Small intestine (tissue), 7 donors: ENCODE measurements around the gene DGKA. TPM values are rescaled to one million over a fixed set of nuclear protein-coding genes. Genes with fewer than 3 reads are reported as not detected.

Experiments
- DNase-seq, 2 donors: peaks; one replicate each; pipeline versions ENCODE4 v3.0.0 to v3.0.0-alpha.2; 2013
- FAIRE-seq: peaks from 2 replicates; lab custom pipeline; 2012; peaks lifted over from hg19 to GRCh38; lab: Jason Lieb, UNC
- H3K27ac ChIP-seq, 3 donors: one replicate each; pipeline ENCODE4 v1.5.1; 2013; ENCODE audit warnings: low read length in 2 of 3, mild to moderate bottlenecking in 2 of 3, control low read depth in 1 of 3, inconsistent platforms in 1 of 3, low read depth in 1 of 3, moderate library complexity in 1 of 3
- H3K27me3 ChIP-seq, 3 donors: one replicate each; pipeline ENCODE4 v1.6.1; 2013; ENCODE audit warnings: low read length in 3 of 3, inconsistent platforms in 1 of 3; ENCODE audit not compliant: control insufficient read depth in 3 of 3, insufficient read depth in 3 of 3
- H3K36me3 ChIP-seq, 3 donors: one replicate each; pipeline ENCODE4 v1.6.1; 2013; ENCODE audit warnings: low read length in 3 of 3, inconsistent platforms in 1 of 3, low read depth in 1 of 3, mild to moderate bottlenecking in 1 of 3, moderate library complexity in 1 of 3; ENCODE audit not compliant: control insufficient read depth in 3 of 3, insufficient read depth in 2 of 3
- H3K4me1 ChIP-seq, 3 donors: one replicate each; pipeline ENCODE4 v1.6.1; 2013; ENCODE audit warnings: low read length in 2 of 3, inconsistent platforms in 1 of 3, low read depth in 1 of 3, mild to moderate bottlenecking in 1 of 3, moderate library complexity in 1 of 3; ENCODE audit not compliant: control insufficient read depth in 3 of 3, insufficient read depth in 2 of 3
- H3K4me3 ChIP-seq, 3 donors: one replicate each; pipeline ENCODE4 v1.5.1; 2013; ENCODE audit warnings: low read length in 3 of 3, control low read depth in 1 of 3, inconsistent platforms in 1 of 3, low read depth in 1 of 3, mild to moderate bottlenecking in 1 of 3, moderate library complexity in 1 of 3
- H3K9me3 ChIP-seq, 2 donors: one replicate each; pipeline ENCODE4 v1.6.1; 2013; ENCODE audit warnings: low read depth in 1 of 2, low read length in 1 of 2; ENCODE audit not compliant: control insufficient read depth in 2 of 2, insufficient read depth in 1 of 2
- WGBS, 3 donors: extraction: QIAGEN DNeasy Blood & Tissue Kit; methylation state at CpG; one replicate each; pipeline ENCODE4 v1.1.7; 2013; 5-methylcytosine and 5-hydroxymethylcytosine counted together
- polyA plus RNA-seq, 4 donors: library from polyadenylated mRNA; stranded (reverse) in 3 of 4; unstranded in 1 of 4; fragments of 200-250 nt in 3 of 4; fragments of 120-200 nt in 1 of 4; gene quantifications; one replicate each; pipeline versions ENCODE4 v1.2.1 to v1.2.3, GENCODE V29; 2013
- donor health status: healthy with polysubstance abuse.
- donor health status: control.
- donor health status: control.
- donor health status: Bipolar disorder and iron deficiency.
- donor health status: healthy.

The DGKA gene
- polyA plus RNA-seq, 4 donors, result 14.4 to 386 (median 180) TPM

- no peak for FAIRE-seq
- H3K4me1 ChIP-seq, result peaks cover 12 to 50% (median 14%) of the 10 kb centered on the region in 3 donors
- peak overlapping the region in 2 of 3 donors; percentile 58 to 98 for H3K27ac ChIP-seq
Measured at GRCh38 chr12:55933169-55933798, 2.3 kb downstream of the DGKA start.

GRCh38 chr12:55933799-55934742 is 3.1 kb downstream of the DGKA start:
- 79 to 94% (median 88%) methylated on average over 1 of the region's 1 CpG for WGBS, 3 donors
- H3K4me1 ChIP-seq, result peaks cover 12 to 45% (median 14%) of the 10 kb centered on the region in 3 donors
- H3K27me3 ChIP-seq, result peaks cover 0 to 21% (median 0%) of the 10 kb centered on the region in 3 donors
- FAIRE-seq (no peak), DNase-seq (peak; percentile 53 to 88)
- peaks cover 4 to 11% (median 5%) of the 10 kb centered on the region in 3 donors for H3K36me3 ChIP-seq
- peak overlapping the region in 1 of 3 donors; percentile 91 for H3K4me3 ChIP-seq
- H3K9me3 ChIP-seq, result no peaks in the 10 kb centered on the region
- H3K27ac ChIP-seq, result peak overlapping the region in 2 of 3 donors; percentile 58 to 98

More at GRCh38 chr12:55933169-55933798, 2.3 kb downstream of the DGKA start:
- Histone ChIP-seq H3K4me3 (peak overlapping the region in 2 of 3 donors; percentile 27 to 91), H3K27me3 (peaks cover 0 to 21% (median 0%) of the 10 kb centered on the region in 3 donors), H3K9me3 (no peaks in the 10 kb centered on the region), H3K36me3 (peaks cover under 1 to 4% (median 2%) of the 10 kb centered on the region in 3 donors)
- DNase-seq, result peak; percentile 25 to 91
- WGBS, 3 donors, result 15 to 49% (median 33%) methylated on average over 7 of the region's 7 CpGs

- H3K4me1 ChIP-seq, result peaks cover 8 to 38% (median 14%) of the 10 kb centered on the region in 3 donors
- H3K36me3 ChIP-seq, result peaks cover 4 to 14% (median 9%) of the 10 kb centered on the region in 3 donors
- 88 to 100% (median 96%) methylated on average over 1 of the region's 1 CpG for WGBS, 3 donors
- no peak overlapping the region for H3K4me3 ChIP-seq
- FAIRE-seq (no peak), DNase-seq (no peak)
- peaks cover 0 to 21% (median 0%) of the 10 kb centered on the region in 3 donors for H3K27me3 ChIP-seq
- H3K9me3 ChIP-seq, result no peaks in the 10 kb centered on the region
- H3K27ac ChIP-seq, result no peak overlapping the region
Measured at GRCh38 chr12:55934773-55935172, 3.8 kb downstream of the DGKA start.

GRCh38 chr12:55935738-55936151 is 4.8 kb downstream of the DGKA start:
- peaks cover 0 to 21% (median 0%) of the 10 kb centered on the region in 3 donors for H3K27me3 ChIP-seq
- DNase-seq (peak in 1 of 2 donors; percentile 31), FAIRE-seq (no peak)
- peaks cover 8 to 37% (median 13%) of the 10 kb centered on the region in 3 donors for H3K4me1 ChIP-seq
- H3K36me3 ChIP-seq, result peaks cover 4 to 14% (median 14%) of the 10 kb centered on the region in 3 donors
- H3K4me3 ChIP-seq, result peak overlapping the region in 1 of 3 donors; percentile 13
- H3K9me3 ChIP-seq, result no peaks in the 10 kb centered on the region
- peak overlapping the region in 2 of 3 donors; percentile 51 to 67 for H3K27ac ChIP-seq
- WGBS, 3 donors, result 54 to 90% (median 79%) methylated on average over 26 of the region's 26 CpGs

- Histone ChIP-seq H3K4me3 (no peak overlapping the region), H3K4me1 (peaks cover 7 to 22% (median 8%) of the 10 kb centered on the region in 3 donors), H3K27me3 (peaks cover 0 to 21% (median 0%) of the 10 kb centered on the region in 3 donors), H3K27ac (peak overlapping the region in 1 of 3 donors; percentile 44), H3K9me3 (no peaks in the 10 kb centered on the region), H3K36me3 (peaks cover 4 to 22% (median 19%) of the 10 kb centered on the region in 3 donors)
- WGBS, 3 donors, result 85 to 90% (median 87%) methylated on average over 2 of the region's 2 CpGs
- DNase-seq (no peak), FAIRE-seq (no peak)
Measured at GRCh38 chr12:55937981-55938380, 7.0 kb downstream of the DGKA start.

- DNase-seq, result no peak
- peaks cover 7 to 24% (median 21%) of the 10 kb centered on the region in 3 donors for H3K36me3 ChIP-seq
- no peak for FAIRE-seq
- H3K27ac ChIP-seq, result peak overlapping the region in 1 of 3 donors; percentile 73
- H3K9me3 ChIP-seq, result no peaks in the 10 kb centered on the region
- H3K4me3 ChIP-seq, result no peak overlapping the region
- H3K27me3 ChIP-seq, result peaks cover 0 to 21% (median 0%) of the 10 kb centered on the region in 3 donors
- H3K4me1 ChIP-seq, result peaks cover 2 to 13% (median 8%) of the 10 kb centered on the region in 3 donors
- 92 to 95% (median 93%) methylated on average over 8 of the region's 8 CpGs for WGBS, 3 donors
Measured at GRCh38 chr12:55938826-55939501, 8.0 kb downstream of the DGKA start.

GRCh38 chr12:55940065-55940732 is 9.2 kb downstream of the DGKA start:
- H3K4me1 ChIP-seq, result peaks cover 0 to 11% (median 4%) of the 10 kb centered on the region in 3 donors
- peak overlapping the region in 2 of 3 donors; percentile 43 to 73 for H3K27ac ChIP-seq
- no peak for FAIRE-seq
- H3K27me3 ChIP-seq, result peaks cover 0 to 17% (median 0%) of the 10 kb centered on the region in 3 donors
- no peak overlapping the region for H3K4me3 ChIP-seq
- WGBS, 3 donors, result 12 to 17% (median 14%) methylated on average over 18 of the region's 18 CpGs
- H3K9me3 ChIP-seq, result no peaks in the 10 kb centered on the region
- DNase-seq, result peak; percentile 93
- H3K36me3 ChIP-seq, result peaks cover 8 to 27% (median 24%) of the 10 kb centered on the region in 3 donors
